Activated CD4-positive, alpha-beta T cell treated with anti-CD3 and anti-CD28 coated beads, Interleukin-2, Interleukin-6, amounts not matched to agents 100 ng/mL and 50 ng/mL, durations not matched to agents 16 hours and 8 hours (primary cell): ENCODE data around the gene RARB.

ENCODE experiments used
- DNase-seq: peaks from one replicate; pipeline ENCODE4 v3.0.0-alpha.2; 2020

The RARB gene

DNA sequence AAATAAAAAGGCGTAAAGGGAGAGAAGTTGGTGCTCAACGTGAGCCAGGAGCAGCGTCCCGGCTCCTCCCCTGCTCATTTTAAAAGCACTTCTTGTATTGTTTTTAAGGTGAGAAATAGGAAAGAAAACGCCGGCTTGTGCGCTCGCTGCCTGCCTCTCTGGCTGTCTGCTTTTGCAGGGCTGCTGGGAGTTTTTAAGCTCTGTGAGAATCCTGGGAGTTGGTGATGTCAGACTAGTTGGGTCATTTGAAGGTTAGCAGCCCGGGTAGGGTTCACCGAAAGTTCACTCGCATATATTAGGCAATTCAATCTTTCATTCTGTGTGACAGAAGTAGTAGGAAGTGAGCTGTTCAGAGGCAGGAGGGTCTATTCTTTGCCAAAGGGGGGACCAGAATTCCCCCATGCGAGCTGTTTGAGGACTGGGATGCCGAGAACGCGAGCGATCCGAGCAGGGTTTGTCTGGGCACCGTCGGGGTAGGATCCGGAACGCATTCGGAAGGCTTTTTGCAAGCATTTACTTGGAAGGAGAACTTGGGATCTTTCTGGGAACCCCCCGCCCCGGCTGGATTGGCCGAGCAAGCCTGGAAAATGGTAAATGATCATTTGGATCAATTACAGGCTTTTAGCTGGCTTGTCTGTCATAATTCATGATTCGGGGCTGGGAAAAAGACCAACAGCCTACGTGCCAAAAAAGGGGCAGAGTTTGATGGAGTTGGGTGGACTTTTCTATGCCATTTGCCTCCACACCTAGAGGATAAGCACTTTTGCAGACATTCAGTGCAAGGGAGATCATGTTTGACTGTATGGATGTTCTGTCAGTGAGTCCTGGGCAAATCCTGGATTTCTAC lies at the start of gene RARB:
Gene RARB (plus strand): TSS at position 322 of the 847 bp plus-strand sequence. CDS start 469 bp downstream, at position 791.
- no peak for DNase-seq

DNA sequence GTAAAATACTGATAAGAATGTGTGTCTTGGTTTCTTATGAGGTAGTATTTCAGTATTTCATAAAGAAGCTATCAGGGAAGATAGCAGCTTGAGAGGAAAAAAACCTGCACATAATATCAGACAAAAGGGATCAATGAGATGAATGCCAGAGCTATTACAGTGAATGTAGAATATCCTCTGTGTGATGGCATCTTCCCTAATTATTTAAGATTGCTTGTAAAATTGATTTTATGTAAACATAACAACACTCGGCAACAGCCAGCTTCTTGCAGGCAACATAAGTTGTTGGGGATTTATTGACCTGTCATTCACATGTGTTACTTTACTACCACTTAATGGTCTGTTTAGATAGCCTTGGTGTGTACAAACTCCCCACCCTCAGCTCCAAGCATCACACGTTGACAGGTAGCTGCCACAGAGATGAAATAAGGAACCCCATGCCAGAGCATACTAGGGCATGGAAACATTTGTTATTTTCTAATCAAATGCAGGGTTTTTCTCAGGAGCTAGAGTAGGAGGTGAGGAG lies 49.2 kb upstream of the RARB start:
- DNase-seq: no peak

DNA sequence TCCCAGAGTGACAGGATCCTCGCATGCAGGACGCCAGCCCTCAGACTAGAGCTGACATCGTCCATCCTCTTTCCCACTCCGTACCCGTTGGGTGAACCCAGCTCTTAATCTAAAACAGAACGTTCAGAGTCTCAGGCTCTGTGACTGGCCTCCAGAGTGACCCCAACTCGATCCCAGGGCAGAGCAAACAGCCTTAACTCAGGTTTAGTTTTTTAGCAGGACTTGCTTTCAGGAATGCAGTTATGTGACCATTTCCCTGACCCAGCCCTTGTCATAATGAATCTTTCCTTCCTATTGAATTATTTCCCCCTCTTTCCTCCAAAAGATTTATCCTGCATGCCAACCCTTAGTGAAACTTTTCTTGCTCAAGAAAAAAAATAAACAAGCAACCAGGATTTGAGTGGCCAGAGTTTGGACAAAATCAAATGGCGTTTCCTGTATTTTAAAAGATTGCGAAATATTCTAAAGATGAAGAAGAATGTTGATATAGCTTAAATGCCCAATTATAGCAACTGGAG lies 47.8 kb upstream of the RARB start:
- DNase-seq: no peak

DNA sequence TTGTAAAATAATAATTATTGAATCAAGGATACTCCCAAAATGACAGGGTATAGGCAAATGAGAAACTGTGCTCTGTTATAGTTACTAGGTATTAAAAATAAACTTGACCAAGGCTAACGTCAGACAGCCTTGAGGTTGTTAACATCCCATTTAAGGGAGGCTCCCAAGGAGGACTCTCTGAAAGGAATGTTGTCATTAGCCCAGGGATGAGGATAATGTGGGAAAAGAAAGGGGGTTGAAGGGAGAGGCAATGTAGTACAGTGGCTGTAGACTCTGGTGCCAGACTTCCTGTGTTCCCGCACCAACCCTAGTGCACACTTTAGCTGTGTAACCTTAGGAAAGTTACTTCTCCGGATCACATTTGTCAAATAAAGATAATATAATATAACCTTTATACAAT lies 47.0 kb upstream of the RARB start:
- DNase-seq: no peak

DNA sequence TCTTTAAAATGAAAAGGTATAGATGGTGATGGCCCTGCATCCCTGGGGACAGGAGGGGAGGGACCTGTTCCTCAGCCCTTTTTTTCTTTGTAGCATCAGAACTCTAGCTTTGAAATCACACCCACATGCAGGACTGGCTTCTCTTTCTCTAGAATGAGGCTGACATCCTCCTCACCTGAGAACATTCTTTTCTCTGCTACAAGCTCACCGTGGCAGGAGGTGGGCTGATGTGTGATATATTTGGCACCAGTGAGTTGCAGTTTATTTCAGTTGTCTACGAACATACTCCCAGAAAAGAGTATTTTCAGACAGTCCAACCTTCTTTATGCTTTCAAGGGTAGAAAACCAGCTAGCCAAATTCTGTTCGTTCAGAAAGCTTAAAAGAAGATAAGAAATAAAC lies 43.6 kb upstream of the RARB start:
- no peak for DNase-seq

DNA sequence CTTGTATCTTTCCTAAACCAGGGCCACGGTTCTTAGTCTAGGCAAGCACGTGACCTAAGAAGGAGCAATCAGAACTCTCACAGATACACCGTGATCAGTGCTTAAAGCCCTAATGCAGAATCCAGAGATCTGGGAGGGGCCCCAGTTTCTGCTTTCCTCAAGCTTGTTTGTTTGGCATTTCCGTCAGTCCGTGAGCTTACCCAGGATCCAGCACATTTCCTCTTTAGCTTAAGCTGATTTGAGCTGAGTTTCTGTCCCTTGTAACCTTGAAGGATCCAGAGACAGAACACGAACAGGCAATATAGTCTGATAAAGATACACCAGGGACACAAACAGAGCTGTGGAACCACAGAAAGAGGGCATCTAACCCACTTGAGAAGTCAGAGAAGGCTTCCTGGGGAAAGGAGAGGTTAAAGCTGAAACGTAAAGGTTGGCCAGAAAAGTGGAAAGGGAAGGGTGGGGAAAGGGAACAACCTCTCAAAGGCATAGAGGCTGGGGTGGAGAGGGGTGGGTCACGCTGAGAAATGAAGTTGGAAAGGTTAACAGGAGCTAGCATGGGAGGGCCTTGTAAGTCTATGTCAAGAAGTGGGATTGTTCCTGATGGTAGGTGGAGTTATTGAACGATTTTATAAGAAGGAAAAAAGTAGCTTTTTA lies 42.1 kb upstream of the RARB start:
- no peak for DNase-seq

DNA sequence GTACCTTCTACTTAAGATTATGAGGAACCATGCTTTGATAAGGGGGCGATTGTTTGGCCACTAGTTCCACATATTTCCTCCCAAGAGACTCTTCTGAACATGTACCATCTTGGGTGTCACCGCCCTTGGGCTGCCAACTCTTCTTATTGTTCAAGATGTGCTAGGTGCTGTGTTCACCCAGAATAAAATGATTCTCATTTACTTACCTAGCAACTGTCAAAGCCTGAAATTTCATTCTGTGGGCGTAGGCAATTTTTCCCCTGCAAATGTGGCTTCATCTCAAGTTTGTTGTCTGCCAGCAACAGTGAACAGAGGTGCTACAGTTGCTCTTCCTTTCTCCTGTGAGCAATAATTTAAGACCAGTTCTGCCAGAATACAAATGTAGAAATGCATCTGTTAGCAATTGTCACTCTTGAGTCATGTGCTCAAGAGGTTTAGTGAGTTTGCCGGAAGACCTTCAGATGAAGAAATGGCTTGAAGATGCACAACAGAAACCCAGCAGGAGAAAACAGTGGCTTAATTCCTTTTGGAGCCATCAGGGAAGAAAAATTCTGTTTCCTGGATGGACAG lies 41.3 kb upstream of the RARB start:
- DNase-seq: no peak

DNA sequence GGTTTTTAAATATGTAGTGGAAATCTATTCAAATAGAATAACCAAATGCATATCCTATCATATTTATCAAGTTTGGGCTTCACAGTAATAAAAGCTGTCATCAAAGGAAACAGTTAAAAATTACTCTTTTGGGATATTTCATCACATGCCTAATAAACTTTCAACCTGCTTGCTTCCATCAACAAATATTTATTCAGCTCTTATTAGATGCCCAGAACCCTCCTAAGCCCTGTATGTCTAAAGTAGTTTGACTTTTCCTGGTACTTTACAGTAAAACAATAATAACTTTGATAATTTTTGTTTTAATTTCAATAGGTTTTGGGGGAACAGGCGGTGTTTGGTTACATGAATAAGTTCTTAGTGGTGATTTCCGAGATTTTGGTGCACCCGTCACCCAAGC lies 37.5 kb upstream of the RARB start:
- no peak for DNase-seq

DNA sequence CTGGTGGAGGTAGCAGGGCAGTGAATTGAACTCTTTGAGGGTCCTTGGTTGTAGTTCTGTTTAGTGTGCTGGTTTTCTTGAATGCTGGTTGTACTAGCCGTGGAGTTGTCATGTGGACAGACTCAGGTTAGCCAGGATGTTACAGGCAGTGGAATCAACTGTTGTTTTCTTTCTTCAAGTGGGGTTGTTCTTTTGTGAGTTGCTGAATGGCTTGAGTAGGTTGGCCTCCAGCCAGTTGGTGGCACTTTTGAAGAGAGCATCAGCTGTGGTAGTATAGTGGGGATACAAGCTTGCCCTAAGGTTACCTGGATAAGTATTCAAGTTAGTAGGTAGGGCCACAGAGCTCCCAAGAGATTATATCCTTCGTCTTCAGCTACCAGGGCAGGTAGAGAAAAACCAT lies 31.8 kb upstream of the RARB start:
- DNase-seq: no peak

DNA sequence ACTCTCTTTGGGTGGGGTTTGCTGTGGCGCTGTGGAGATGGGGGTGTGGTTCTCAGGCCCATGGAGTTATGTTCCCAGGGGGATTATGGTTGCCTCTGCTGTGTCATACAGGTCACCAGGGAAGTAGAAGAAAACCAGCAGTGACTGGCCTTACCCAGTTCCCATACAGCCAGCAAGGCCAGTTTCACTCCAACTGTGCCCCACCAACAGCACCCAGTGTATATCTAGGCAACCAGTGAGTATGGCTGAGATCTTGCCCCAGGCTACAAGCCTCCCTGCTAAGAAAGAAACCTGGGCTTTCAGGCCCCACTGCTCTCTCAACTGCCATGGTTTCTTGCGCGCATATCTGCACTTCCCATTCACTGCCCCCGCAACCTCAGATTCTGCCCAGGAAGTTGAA lies 31.4 kb upstream of the RARB start:
- DNase-seq: no peak

DNA sequence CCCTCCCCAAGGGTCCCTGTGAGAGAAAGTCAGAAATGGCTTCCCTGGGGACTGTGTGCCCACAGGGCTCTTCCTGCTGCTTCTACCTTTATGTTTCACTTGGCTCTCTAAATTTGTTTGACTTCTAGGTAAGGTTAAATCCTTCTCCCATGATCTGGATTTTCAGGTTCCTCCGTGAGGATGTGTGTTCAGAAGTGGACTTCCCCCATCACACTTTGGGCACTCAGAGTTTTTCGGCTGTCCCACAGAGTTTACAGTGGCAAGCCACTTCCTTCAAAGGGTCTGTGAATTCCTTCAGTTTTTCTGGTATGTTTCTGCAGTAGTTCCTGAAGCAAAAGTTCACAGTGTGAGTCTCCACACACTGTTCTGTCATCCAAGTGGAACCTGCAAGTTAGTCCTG lies 30.9 kb upstream of the RARB start:
- DNase-seq: no peak

DNA sequence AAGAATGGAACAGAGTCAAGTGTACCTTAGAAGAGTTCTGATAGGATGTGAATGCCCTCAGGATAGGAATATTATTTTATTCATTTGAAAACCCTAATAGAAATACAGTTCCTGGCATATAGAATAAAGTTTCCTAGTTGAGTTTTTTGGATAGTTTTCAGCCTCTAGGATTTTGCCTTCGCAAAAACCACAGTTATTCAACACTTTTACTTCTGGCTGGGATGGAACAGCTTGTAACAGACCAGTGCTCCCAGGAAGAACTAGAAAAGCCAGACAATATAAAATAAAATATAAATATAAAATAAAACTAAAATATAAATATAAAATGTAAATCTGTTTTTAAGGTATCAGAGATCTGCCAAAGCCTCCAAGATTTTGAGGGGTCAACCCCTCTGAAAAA lies 27.5 kb upstream of the RARB start:
- no peak for DNase-seq

DNA sequence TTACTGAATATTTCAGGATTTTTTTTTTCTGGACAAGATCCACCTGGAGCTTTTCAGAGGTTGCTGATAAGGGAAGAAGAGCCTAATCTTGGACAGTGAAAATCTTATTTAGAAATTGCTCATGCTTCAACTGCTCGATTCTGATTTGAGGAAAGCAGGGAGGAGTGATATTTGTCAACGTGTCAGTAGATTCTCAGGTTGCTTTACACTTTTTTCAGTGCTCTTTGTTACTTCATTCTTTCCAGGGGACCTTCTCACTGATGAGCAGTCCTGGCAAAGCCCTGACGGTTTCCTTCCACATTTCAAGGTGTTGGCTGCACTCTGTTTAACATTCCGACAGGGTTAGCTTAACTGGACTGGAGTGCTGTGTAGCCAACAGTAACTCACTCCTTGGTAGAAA lies 24.1 kb upstream of the RARB start:
- DNase-seq: no peak

DNA sequence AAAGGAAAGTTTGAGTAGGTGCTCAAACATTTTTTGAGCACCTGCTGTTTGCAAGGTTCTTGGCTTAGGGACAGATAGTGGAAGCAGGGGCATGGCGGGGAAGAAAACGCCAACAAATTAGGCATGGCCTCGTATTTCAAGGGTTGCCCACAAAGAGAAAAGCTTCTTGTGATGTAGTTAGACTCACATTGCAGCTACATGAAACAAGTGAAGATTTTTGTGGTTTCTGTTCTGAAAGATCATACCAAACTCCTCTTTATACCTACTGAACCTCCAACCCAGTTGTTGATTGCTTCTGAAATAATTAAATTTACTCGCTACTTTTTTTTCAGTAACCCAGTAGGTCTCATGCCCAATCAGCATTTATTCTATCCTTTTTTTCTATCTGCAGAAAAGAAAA lies 23.5 kb upstream of the RARB start:
- no peak for DNase-seq

DNA sequence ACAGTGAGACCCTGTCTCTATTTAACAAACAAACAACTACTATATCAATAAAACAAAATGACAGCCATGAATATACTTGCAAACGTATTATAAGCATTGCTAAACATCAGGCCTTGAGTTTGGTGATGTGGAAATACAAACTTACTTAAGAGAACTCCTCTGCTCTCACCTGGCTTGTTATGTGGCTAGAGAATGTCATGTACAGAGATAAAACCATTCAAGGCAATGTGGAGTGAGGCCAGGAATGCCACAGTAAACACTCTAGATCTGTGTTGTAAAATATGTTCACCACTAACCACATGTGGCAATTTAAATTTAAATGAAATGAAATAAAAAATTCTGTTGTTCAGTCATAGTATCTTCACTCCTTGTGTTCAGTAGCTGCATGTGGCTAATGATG lies 22.7 kb upstream of the RARB start:
- DNase-seq: no peak

DNA sequence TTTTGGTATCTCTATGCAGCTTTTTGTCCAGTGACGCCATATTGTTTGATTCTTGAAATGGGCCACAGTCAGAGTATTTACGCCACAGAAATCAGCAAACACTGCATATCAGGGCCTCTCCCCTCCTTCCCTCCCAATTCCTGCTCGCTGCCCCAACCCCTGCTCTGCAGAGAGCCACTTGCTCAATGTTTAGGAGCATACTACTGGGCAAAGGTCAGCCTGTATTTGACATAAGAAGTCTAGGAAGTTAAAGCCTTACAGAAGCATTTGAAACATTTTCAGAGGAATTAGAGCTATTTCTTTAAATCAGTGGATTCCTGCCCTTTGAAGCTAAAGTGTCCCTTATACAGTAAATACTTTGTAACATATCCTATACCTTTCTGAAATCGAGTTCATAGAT lies 17.4 kb upstream of the RARB start:
- no peak for DNase-seq

DNA sequence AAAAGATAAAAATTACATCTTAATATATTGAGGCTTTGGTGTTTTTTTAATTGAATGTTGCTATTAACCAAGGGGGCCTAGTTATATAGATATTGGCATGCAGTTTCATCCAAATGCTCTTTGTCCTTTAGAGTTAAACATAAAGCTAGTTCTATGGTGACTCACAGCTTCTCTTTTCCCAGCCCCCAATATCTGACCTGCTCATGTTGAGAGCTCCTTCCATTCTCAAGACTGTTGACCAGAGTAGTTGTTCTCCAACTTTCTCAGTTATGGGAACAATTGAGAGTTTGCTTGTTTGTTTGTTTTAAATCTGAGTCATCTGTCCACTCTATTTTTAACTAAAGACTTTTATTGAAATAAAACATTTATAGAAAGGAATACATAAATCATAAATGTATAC lies 15.8 kb upstream of the RARB start:
- no peak for DNase-seq

DNA sequence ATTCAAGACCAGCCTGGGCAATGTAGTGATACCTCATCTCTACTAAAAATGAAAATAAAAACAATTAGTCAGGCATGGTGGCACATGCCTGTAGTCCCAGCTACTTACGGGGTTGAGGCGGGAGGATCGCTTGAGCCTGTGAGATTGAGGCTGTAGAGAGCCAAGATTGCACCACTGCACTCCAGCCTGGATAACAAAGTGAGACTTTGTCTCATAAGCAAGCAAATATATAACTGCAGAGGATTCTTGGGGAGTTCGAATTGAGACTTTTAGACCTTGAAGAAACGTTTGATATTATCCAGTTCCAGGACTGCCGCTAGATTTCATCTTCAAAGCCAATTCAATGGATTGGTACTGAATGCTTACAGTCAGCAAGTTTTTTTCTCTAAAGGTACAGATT lies 11.9 kb upstream of the RARB start:
- DNase-seq: no peak

DNA sequence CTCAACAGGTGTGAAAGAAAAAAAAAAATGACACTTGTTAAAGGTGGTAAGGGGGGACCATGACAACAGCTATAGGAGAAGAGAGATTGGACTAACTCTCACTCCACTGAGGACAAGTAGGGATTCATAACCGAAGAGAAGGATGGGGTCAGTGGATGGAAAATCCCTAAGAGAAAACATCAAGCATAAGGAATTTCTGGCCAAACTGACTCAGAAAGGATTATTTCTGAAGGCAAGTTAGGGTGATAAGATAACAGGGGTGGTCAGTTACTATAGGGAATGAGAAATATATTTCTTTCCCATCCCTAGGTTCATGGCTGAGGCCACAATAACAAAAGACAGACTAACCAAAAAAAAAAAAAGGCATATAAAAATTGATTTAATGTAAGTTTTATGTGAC lies 9.5 kb upstream of the RARB start:
- no peak for DNase-seq

DNA sequence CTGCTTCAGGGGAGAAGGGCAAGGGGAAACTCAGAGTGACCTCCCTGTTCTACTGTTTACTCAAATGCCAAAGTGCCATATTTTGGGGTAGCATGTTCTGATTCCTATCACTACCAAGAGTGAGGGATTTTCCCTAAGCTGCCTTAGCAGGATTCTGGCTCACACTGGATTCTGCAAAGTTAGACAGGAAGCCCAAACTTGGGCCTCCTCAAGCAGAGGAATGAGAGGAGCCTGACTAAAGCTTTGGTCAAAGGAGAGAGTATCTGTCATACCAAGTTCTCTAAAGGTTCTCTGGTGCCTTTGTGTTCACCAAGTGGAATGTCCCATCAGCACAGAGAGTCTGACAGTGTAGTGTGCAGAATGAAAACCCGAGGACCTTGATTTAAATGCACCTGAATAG lies 8.8 kb upstream of the RARB start:
- no peak for DNase-seq

DNA sequence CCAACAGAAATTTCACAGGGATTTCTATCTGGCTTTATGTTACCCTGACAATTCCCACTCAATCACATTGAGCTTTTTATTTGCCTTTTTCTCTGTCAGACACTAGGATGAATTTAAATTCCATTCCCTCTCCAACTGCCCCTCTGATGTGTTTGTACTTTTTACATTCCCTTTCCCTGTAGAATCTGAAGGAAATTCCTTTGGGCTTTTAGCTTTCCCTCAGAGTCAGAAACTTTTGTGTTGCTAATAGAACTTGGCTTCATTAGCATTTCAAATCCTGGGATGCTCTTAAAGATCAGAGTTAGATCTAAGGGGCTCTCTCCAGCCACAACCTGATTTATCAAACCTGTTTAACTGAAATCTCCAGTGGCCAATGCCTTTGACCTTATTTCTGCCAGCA lies 7.9 kb upstream of the RARB start:
- no peak for DNase-seq

DNA sequence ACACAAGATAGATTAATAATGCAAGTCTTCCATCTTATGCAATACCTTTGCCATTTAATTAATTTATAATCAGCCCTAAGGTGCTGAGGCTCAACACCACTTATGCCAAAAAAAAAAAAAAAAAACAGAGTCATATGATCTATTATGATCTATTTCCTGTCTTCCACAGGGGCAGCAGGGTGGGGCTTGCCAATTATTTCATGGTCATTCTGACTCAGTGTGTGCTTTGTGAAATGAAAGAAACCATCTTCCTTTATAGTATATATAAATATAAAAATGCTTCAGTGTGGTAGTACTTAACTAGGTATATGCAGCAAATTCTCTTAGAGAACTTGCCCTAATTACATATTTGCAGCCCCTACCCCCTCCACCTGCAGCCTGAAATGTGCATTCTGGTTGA lies 7.2 kb upstream of the RARB start:
- DNase-seq: no peak

DNA sequence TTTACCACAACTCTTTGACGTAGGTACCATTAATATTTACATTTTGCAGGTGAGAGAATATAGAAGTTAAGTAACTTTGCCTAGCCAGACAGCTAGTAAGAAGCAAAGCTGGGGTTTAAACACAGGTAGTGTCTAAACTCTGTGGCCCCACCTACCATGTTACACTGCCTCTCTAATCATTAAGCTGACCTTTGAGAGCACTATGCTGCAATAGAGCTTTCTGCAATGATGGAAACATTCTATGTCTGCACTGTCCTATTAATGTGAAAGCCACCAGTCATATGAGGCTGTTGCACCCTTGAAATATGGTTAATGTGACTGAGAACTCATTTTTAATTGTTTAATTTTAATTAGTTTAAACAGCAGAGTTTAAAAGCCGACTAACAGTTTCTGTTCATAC lies 6.3 kb upstream of the RARB start:
- no peak for DNase-seq
